ENCODE data around the gene FAXDC2.

- TF ChIP-seq CHD2 (IDR thresholded peaks at IDR 0.05; ENCODE audit: borderline replicate concordance, low read depth, low read length) (no peak), TBL1XR1 (IDR thresholded peaks at IDR 0.05; ENCODE audit: low read depth, low read length) (no peak), POLR2A (IDR thresholded peaks at IDR 0.05; ENCODE audit: low read depth, low read length) (no peak), TAF1 (IDR thresholded peaks at IDR 0.05; ENCODE audit: borderline replicate concordance, low read depth, low read length) (no peak), ESRRA (IDR thresholded peaks at IDR 0.05; ENCODE audit: low read length) (no peak), BHLHE40 (IDR thresholded peaks at IDR 0.05; ENCODE audit: borderline replicate concordance in 1 of 2, low read depth in 2 of 2, low read length in 1 of 2) (no peak), IKZF1 (conservative IDR thresholded peaks at IDR 0.05) (no peak)
Measured at GRCh38 chr5:154893381-154893780, 43.0 kb upstream of the FAXDC2 start.
